ENCODE measurements around the gene NDEL1.

NDEL1 gene

DNA sequence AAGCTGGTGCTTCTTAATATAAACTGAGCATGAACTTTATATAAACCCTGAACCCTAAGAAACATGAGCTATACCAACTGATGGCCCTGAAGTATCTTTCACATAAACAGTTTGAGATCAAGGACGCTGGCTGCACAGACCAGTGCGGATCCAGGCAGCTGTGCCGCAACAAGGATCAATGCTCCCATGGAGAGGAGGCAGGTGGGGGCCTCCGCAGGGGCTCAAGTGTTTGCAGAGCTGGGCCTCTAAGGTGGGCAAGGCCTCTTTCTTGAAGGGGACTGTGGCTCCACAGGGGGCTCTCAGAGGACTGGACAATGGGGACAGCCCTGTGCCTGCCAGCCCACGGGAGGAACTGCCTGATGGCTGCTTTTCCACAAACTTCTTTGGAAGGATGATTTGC lies 46.0 kb downstream of the NDEL1 start:
- H3K4me3 ChIP-seq (ENCODE audit: low read depth, low read length) = no peak overlapping the region
- TF ChIP-seq, protein P1, sequence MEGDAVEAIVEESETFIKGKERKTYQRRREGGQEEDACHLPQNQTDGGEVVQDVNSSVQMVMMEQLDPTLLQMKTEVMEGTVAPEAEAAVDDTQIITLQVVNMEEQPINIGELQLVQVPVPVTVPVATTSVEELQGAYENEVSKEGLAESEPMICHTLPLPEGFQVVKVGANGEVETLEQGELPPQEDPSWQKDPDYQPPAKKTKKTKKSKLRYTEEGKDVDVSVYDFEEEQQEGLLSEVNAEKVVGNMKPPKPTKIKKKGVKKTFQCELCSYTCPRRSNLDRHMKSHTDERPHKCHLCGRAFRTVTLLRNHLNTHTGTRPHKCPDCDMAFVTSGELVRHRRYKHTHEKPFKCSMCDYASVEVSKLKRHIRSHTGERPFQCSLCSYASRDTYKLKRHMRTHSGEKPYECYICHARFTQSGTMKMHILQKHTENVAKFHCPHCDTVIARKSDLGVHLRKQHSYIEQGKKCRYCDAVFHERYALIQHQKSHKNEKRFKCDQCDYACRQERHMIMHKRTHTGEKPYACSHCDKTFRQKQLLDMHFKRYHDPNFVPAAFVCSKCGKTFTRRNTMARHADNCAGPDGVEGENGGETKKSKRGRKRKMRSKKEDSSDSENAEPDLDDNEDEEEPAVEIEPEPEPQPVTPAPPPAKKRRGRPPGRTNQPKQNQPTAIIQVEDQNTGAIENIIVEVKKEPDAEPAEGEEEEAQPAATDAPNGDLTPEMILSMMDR (IDR thresholded peaks at IDR 0.05; ENCODE audit: low read depth, low read length) = no peak

DNA sequence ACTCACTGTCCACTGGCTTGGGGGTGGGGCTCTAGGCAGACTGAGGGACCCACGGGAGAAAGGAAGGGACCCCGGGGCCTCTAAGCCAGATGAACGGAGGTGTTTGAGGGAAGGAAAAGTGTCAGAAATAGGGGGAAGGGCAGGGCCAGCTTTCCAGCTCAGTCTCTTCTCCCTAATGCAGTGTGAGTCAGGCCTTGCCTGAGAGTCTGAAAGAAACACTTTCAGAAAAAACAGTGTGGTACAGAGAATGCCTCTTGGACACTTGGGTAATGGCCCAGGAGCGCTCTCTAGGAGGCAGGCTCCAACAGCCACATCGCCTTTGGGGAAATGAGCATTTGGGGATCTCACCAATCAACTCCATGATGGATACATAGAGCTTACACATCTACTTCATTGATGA lies 46.9 kb downstream of the NDEL1 start:
- TF ChIP-seq, protein P1 (IDR thresholded peaks at IDR 0.05; ENCODE audit: low read depth, low read length) = no peak
- H3K4me3 ChIP-seq (ENCODE audit: low read depth, low read length) = no peak overlapping the region

DNA sequence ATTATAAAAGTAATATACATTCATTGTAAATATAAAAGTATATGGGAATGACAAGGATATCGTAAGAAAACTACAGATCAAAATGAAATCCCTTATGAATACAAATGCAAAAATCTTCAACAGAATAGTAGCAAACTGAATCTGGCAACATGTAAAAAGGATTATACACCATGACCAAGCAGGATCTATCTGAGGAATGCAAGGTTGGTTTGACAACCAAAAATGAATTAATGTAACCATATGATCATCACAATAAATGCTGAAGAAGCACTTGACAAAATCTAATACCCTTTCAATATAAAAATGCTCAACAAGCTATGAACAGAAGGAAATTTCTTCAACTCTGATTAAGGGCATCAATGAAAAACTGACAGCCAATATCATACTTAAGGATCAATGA lies 48.8 kb downstream of the NDEL1 start:
- TF ChIP-seq, protein P1 (IDR thresholded peaks at IDR 0.05; ENCODE audit: low read depth, low read length) = no peak
- no peak overlapping the region for H3K4me3 ChIP-seq (ENCODE audit: low read depth, low read length)

DNA sequence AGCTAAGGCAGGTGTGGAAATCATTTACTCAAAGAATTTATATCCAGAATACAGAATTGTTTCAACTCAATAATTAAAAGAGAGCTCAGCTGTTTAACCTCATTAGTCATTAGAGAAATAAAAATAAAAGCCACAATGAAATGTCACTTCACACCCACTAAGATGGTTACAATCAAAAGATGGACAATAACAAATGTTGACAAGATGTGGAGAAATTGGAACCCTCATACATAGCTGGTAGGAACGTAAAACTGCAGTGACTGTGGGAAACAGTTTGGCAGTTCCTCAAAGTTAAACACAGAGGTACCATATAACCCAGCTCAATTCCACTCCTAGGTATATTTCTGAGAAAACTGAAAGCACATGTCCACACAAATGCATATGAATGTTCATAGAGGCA lies 49.8 kb downstream of the NDEL1 start:
- H3K4me3 ChIP-seq (ENCODE audit: low read depth, low read length) = no peak overlapping the region
- TF ChIP-seq, protein P1 (IDR thresholded peaks at IDR 0.05; ENCODE audit: low read depth, low read length) = no peak

DNA sequence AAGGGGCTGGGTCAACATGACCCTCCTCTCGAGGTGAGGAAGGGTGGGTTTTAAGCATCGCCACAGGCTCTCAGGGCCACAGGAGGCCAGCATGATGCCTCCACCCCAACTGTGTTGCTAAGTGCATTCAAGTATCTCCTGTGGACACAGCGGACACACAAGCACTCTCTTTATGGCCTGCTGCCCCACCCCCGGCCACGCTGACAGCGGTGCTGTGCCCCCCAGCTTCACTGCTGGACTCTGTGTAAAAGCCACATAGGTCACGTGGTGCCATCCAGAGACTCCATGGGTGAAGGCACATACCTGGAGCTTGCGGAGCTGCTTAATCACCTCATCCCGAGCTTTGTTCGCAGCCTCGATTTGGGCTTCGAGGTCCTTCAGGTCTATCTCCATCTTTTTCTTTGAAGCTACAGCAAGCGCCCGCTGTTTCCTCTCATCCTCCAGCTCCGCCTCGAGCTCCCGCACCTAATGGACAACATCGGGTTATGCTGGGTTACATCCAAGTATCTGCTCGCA lies 51.5 kb downstream of the NDEL1 start:
- TF ChIP-seq, protein P1 (IDR thresholded peaks at IDR 0.05; ENCODE audit: low read depth, low read length) = no peak
- H3K4me3 ChIP-seq (ENCODE audit: low read depth, low read length) = no peak overlapping the region

DNA sequence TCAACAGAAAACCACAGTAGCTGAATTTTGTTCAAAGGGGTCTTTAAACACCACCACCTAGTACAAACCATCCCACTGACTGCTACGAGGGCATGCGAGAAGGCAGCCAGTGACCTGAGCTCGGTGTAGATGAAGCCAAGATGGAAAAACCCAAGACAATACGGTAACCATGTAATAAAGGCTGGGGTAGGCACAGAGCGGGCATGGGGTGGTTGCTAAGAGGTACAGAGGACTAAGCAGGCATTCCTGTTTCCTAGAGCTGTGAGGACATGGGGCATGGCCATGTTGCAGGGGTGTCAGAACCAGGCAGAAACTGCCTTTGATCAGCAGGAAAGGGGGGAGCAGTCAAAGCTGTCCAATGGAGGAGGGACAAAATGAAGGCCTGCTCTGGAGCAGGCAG lies 52.1 kb downstream of the NDEL1 start:
- TF ChIP-seq, protein P1 (IDR thresholded peaks at IDR 0.05; ENCODE audit: low read depth, low read length) = no peak
- H3K4me3 ChIP-seq (ENCODE audit: low read depth, low read length) = no peak overlapping the region

DNA sequence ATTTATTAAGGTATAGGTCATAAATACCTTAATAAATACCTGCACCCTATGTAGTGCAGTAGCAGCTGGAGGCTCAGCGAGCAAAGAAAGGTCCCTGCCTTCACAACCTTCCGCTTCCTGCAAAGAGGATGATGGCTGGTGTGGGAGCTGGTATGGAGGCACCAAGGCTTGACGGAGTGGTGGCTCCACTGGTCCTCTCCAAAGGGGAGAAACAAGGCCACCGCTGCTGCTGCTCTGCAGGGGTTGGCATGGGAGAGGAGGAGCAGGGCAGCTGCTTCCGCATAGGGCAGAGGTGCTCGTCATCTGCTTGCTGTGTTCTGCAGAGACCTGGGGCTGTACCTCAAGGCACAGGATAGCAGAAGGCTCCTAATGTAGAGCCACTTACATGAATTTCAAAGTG lies 52.8 kb downstream of the NDEL1 start:
- TF ChIP-seq, protein P1 (IDR thresholded peaks at IDR 0.05; ENCODE audit: low read depth, low read length) = no peak
- no peak overlapping the region for H3K4me3 ChIP-seq (ENCODE audit: low read depth, low read length)
